HG03378 (cell line): ENCODE results near the gene COL7A1.
A peak's percentile ranks its signal among the peaks of the same experiment; 100 is the strongest.
"Not testable (repeated sequence)": the region's sequence is repeated elsewhere in the genome, so short reads cannot be mapped to it uniquely, and the experiment has no call there.

ENCODE experiments used
- ATAC-seq: cut with Tn5 transposase; IDR thresholded peaks from one replicate; pipeline ENCODE4 v1.9.1; 2021; ENCODE audit warnings: mild to moderate bottlenecking, moderate library complexity; ENCODE audit not compliant: unreplicated experiment

Gene COL7A1

GRCh38 chr3:48564667-48565066, 30.5 kb downstream of the COL7A1 start:
- ATAC-seq, result no peak

GRCh38 chr3:48564022-48564421, 31.1 kb downstream of the COL7A1 start:
- ATAC-seq, result no peak

- no peak for ATAC-seq
Observed at GRCh38 chr3:48563382-48563918, 31.7 kb downstream of the COL7A1 start, which contains the start of gene UCN2. TSS of gene UCN2 (minus strand) at chr3:48563781. CDS start at chr3:48563124, 657 bp downstream.

GRCh38 chr3:48562367-48563095, 32.6 kb downstream of the COL7A1 start:
- ATAC-seq, result no peak

GRCh38 chr3:48561045-48561736, 33.9 kb downstream of the COL7A1 start:
- ATAC-seq, result no peak

- ATAC-seq, result no peak
Observed at GRCh38 chr3:48560648-48561018, 34.5 kb downstream of the COL7A1 start.

GRCh38 chr3:48558493-48559134, 36.5 kb downstream of the COL7A1 start:
- no peak for ATAC-seq

GRCh38 chr3:48556796-48557626, 38.1 kb downstream of the COL7A1 start, which contains the start of gene PFKFB4:
TSS of gene PFKFB4 (minus strand) at chr3:48556803. CDS start at chr3:48556777, 26 bp downstream.
- ATAC-seq, result peak; percentile 82

GRCh38 chr3:48555949-48556795, 39.0 kb downstream of the COL7A1 start:
- ATAC-seq, result no peak

GRCh38 chr3:48555231-48555948, 39.7 kb downstream of the COL7A1 start:
- ATAC-seq, result no peak

- no peak for ATAC-seq
Observed at GRCh38 chr3:48553886-48554845, 41.0 kb downstream of the COL7A1 start.

- no peak for ATAC-seq
Observed at GRCh38 chr3:48553361-48553760, 41.8 kb downstream of the COL7A1 start.

GRCh38 chr3:48552111-48552951, 42.8 kb downstream of the COL7A1 start:
- no peak for ATAC-seq

- not testable (repeated sequence) for ATAC-seq
Observed at GRCh38 chr3:48551651-48552050, 43.5 kb downstream of the COL7A1 start.

GRCh38 chr3:48548729-48549705, 46.1 kb downstream of the COL7A1 start:
- ATAC-seq, result no peak

- ATAC-seq, result no peak
Observed at GRCh38 chr3:48548126-48548525, 47.0 kb downstream of the COL7A1 start.
